ENCODE measurements around the gene FAM72B.
"Not testable (repeated sequence)": the region's sequence is repeated elsewhere in the genome, so short reads cannot be mapped to it uniquely, and the experiment has no call there.

GRCh38 chr1:121176649-121177048 lies 7.5 kb downstream of the FAM72B start:
- not testable (repeated sequence) for TF ChIP-seq CTCF (IDR thresholded peaks at IDR 0.05; ENCODE audit: insufficient read depth, low read length); POLR2AphosphoS5 (IDR thresholded peaks at IDR 0.05; ENCODE audit: low read depth); REST (IDR thresholded peaks at IDR 0.05; ENCODE audit: insufficient replicate concordance, low read depth); GABPA (IDR thresholded peaks at IDR 0.05; ENCODE audit: low read depth); SPI1 (IDR thresholded peaks at IDR 0.05; ENCODE audit: borderline replicate concordance, low read depth)
